CD4-positive, alpha-beta memory T cell (primary cell): ENCODE measurements around the gene ZNF784. TPM values are rescaled to one million over a fixed set of nuclear protein-coding genes. Genes with fewer than 3 reads are reported as not detected.

Source experiments
- CTCF ChIA-PET: fragments of 350-600 bp; sonication (Branson Sonifier 250); formaldehyde crosslinking; loops from one replicate; lab custom pipeline; 2021; ENCODE audit warnings: inconsistent platforms; ENCODE audit not compliant: partially characterized antibody; lab: Charles Lee
- POLR2A ChIA-PET: fragments of 350-600 bp; sonication (Branson Sonifier 250); formaldehyde crosslinking; loops from one replicate; lab custom pipeline; 2021; ENCODE audit not compliant: partially characterized antibody; lab: Charles Lee
- DNase-seq, 5 donors: peaks; one replicate each; pipeline versions ENCODE4 v3.0.0 to v3.0.0-alpha.2; 2020 to 2022; ENCODE audit warnings: mixed read lengths in 1 of 5
- H3K27ac ChIP-seq: one replicate; pipeline ENCODE4 v1.7.0; 2013; ENCODE audit warnings: low read depth, low read length
- H3K27me3 ChIP-seq: 2 replicates; pipeline ENCODE4 v1.7.0; 2013; ENCODE audit warnings: mild to moderate bottlenecking, low read length, moderate library complexity; ENCODE audit not compliant: insufficient read depth
- H3K36me3 ChIP-seq: 2 replicates; pipeline ENCODE4 v1.7.0; 2013; ENCODE audit warnings: mild to moderate bottlenecking, low read length, moderate library complexity; ENCODE audit not compliant: insufficient read depth
- H3K4me1 ChIP-seq: 2 replicates; pipeline ENCODE4 v1.7.0; 2013; ENCODE audit warnings: mild to moderate bottlenecking, low read length, moderate library complexity; ENCODE audit not compliant: insufficient read depth
- H3K4me3 ChIP-seq, 2 donors: one replicate each; pipeline ENCODE4 v1.7.0; 2013; ENCODE audit warnings: low read length in 2 of 2, mild to moderate bottlenecking in 1 of 2
- H3K9me3 ChIP-seq, 2 donors: one replicate each; pipeline ENCODE4 v1.7.0; 2013; ENCODE audit warnings: low read length in 2 of 2, control low read depth in 1 of 2; ENCODE audit not compliant: control insufficient read depth in 1 of 2
- H3K27ac Mint-ChIP-seq, 7 donors: one replicate each; pipeline ENCODE4 v1.8.0; 2020 to 2021; ENCODE audit warnings: mixed read lengths in 7 of 7, mild to moderate bottlenecking in 6 of 7, inconsistent platforms in 3 of 7, moderate library complexity in 3 of 7
- H3K27me3 Mint-ChIP-seq, 2 donors: one replicate each; pipeline ENCODE4 v1.8.0; 2020 to 2021; ENCODE audit warnings: mixed read lengths in 2 of 2
- H3K36me3 Mint-ChIP-seq, 2 donors: one replicate each; pipeline ENCODE4 v1.8.0; 2020 to 2021; ENCODE audit warnings: mixed read lengths in 2 of 2, inconsistent platforms in 1 of 2, mild to moderate bottlenecking in 1 of 2
- H3K4me1 Mint-ChIP-seq, 4 donors: one replicate each; pipeline ENCODE4 v1.8.0; 2020 to 2021; ENCODE audit warnings: mixed read lengths in 4 of 4, mild to moderate bottlenecking in 1 of 4
- H3K4me3 Mint-ChIP-seq, 8 donors: one replicate each; pipeline ENCODE4 v1.8.0; 2020 to 2021; ENCODE audit warnings: mixed read lengths in 8 of 8, mild to moderate bottlenecking in 7 of 8, moderate library complexity in 6 of 8, inconsistent platforms in 3 of 8
- H3K9me3 Mint-ChIP-seq, 8 donors: one replicate each; pipeline ENCODE4 v1.8.0; 2020 to 2021; ENCODE audit warnings: mixed read lengths in 8 of 8, mild to moderate bottlenecking in 5 of 8, inconsistent platforms in 3 of 8, moderate library complexity in 1 of 8
- intact Hi-C: fragments of 100-400 bp; cut with micrococcal nuclease; formaldehyde crosslinking; loops from one replicate; pipeline ENCODE4 v1.15.1; 2023
- polyA plus RNA-seq, 2 donors: library from polyadenylated mRNA; unstranded; fragments of 300-500 nt; fragmentation: Illumina TruSeq; gene quantifications; one replicate each; pipeline ENCODE4 v1.2.3, GENCODE V29; 2021
- total RNA-seq, 2 experiments: library from RNA; stranded (reverse); gene quantifications; one replicate each; pipeline ENCODE4 v1.2.3, GENCODE V29; 2021

Gene ZNF784
- total and polyA plus RNA-seq, 4 experiments from 2014 or later: 1.7 to 7.4 (median 4.7) TPM

DNA sequence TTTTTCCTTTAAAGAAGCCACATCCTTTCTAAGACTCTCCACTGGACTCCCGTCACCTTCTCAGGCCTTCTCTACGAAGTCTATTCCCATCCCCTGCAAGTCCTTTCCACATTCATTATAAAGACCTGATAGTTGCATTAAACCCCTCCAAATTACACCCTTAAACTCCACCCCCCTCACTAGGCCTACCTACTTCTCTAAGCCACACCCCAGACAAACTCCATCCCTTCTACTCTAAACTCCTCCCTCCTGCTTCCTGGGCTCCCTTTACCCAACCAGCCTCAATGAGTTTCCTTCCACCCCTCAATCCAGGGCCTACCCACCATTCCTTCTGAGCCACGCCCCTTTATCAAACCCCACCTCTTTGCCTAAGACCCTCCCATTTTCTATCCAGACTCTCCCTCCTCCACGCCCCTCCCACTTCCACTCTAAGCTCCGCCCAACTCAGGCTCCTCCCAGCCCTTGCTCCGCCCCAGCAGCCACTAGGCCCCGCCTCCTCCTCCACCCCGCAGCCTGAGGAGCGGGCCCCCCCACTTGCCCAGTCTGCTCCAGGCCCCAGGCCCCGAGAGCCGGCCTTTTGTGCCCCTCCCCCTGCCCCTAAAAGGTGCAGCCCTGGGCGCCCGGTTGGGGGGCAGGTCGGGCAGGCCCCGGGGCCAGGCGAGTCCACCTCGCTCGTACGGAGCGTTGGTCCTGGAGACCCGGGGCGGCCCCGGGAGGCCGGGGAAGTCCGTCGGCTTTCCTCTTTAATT, 25.5 kb downstream of the ZNF784 start:
- peaks cover 37 to 40% of the 10 kb centered on the region in 2 donors for H3K36me3 Mint-ChIP-seq
- H3K27me3 Mint-ChIP-seq: no peaks in the 10 kb centered on the region
- Histone ChIP-seq H3K27ac (peak overlapping the region; percentile 89), H3K9me3 (no peaks in the 10 kb centered on the region), H3K4me3 (peak overlapping the region; percentile 93 to 99), H3K4me1 (peaks cover 22% of the 10 kb centered on the region), H3K36me3 (peaks cover 8% of the 10 kb centered on the region), H3K27me3 (no peaks in the 10 kb centered on the region)
- peak; percentile 94 to 97 (median 95) for DNase-seq
- H3K4me3 Mint-ChIP-seq: peak overlapping the region; percentile 98 to 100 (median 98)
- peaks cover 18 to 34% (median 21%) of the 10 kb centered on the region in 4 donors for H3K4me1 Mint-ChIP-seq
- H3K27ac Mint-ChIP-seq: peak overlapping the region; percentile 96 to 100 (median 99)
- H3K9me3 Mint-ChIP-seq: no peaks in the 10 kb centered on the region
- ChIA-PET POLR2A (interaction anchor here (0.6 to 4.7 kb wide), 30 partner anchors 9 to 1410 kb away, joined by 3 to 95 read pairs (median 6); partner anchors contain the start of genes CCDC106, HSPBP1, ISOC2 and KMT5C), CTCF (interaction anchor here (0.6 to 5.0 kb wide), 5 partner anchors 26 to 131 kb away, joined by 3 to 24 read pairs (median 5); partner anchors contain the start of gene ZNF784)
- intact Hi-C loops: loop anchor here (1.0 to 2.0 kb wide), 9 partner anchors 12 to 518 kb away; partner anchors contain the start of genes EPN1, PPP6R1, ZNF579 and ZNF628

DNA sequence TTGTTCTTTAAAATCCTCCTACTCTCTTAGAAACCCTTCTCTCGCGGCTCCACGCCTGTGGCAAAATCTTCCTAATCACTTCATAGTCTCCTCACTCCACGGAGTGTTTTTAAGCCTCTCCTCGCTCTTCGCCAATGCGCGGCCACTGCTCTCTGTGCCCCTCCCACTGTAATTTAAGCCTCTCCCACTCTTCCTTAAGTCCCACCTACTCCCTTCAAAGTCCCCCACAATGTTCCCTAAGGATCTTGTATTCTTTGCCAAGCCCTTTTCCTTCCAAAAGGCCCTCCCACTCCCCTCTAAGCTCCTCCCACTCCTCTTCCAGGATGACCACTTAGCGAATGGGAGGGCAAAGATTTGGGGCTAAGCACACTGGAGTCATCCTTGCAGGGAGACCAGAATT, 26.3 kb downstream of the ZNF784 start:
- CTCF ChIA-PET: interaction anchor here (3.5 to 5.0 kb wide), 2 partner anchors 27 to 35 kb away, joined by 20 to 24 read pairs; partner anchors contain the start of gene ZNF784
- H3K27ac Mint-ChIP-seq: peak overlapping the region in 3 of 7 donors; percentile 22 to 93 (median 35)

DNA sequence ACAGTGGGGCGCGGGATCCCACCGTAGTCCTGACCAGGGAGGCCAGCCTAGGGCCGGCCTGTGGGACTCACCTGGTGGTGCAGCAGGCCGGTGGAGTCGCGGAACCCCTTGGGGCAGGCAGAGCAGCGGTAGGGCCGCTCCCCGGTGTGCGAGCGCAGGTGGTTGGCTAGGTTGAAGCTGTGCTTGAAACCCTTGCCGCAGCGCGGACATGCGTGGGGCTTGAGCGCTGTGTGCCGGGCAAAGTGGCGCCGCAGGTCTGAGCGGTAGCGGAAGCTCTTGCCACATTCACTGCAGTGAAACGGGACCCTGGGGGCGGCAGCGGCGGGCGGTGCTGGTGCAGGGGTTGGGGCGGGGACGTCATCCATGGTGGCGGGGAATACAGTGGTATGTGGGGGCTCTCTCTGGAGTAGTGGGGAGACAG, 26.9 kb downstream of the ZNF784 start:
- no peaks in the 10 kb centered on the region for H3K9me3 Mint-ChIP-seq
- no peaks in the 10 kb centered on the region for H3K27me3 Mint-ChIP-seq
- no peak overlapping the region for H3K27ac Mint-ChIP-seq
- Histone ChIP-seq H3K27me3 (no peaks in the 10 kb centered on the region), H3K27ac (no peak overlapping the region), H3K9me3 (no peaks in the 10 kb centered on the region), H3K4me1 (peaks cover 22% of the 10 kb centered on the region), H3K36me3 (peaks cover 8% of the 10 kb centered on the region), H3K4me3 (no peak overlapping the region)
- H3K4me1 Mint-ChIP-seq: peaks cover 16 to 26% (median 19%) of the 10 kb centered on the region in 4 donors
- ChIA-PET CTCF (interaction anchor here (3.5 to 5.0 kb wide), 2 partner anchors 28 to 35 kb away, joined by 20 to 24 read pairs; partner anchors contain the start of gene ZNF784), POLR2A (interaction anchor here (0.9 to 4.7 kb wide), 2 partner anchors 9 to 12 kb away, joined by 3 to 49 read pairs; no protein-coding TSS in a partner anchor)
- no peak overlapping the region for H3K4me3 Mint-ChIP-seq
- H3K36me3 Mint-ChIP-seq: peaks cover 38% of the 10 kb centered on the region in 2 donors
- DNase-seq: peak in 1 of 5 donors; percentile 36
- intact Hi-C loops: no loop called here

More for the DNA sequence above, 26.3 kb downstream of the ZNF784 start:
- H3K27me3 ChIP-seq: no peaks in the 10 kb centered on the region
- H3K36me3 Mint-ChIP-seq: peaks cover 38 to 39% of the 10 kb centered on the region in 2 donors
- no peaks in the 10 kb centered on the region for H3K9me3 ChIP-seq
- H3K27me3 Mint-ChIP-seq: no peaks in the 10 kb centered on the region
- peaks cover 8% of the 10 kb centered on the region for H3K36me3 ChIP-seq
- intact Hi-C loops: loop anchor here (2.0 kb wide), 3 partner anchors 17 to 517 kb away; partner anchors contain the start of genes EPN1 and ZNF579
- no peak overlapping the region for H3K4me3 ChIP-seq
- DNase-seq: peak in 1 of 5 donors; percentile 33
- POLR2A ChIA-PET: interaction anchor here (2.9 to 4.7 kb wide), 4 partner anchors 13 to 45 kb away, joined by 23 to 95 read pairs (median 40); partner anchors contain the start of genes ZNF579, ZNF581 and ZNF784
- H3K27ac ChIP-seq: no peak overlapping the region
- H3K4me1 Mint-ChIP-seq: peaks cover 16 to 26% (median 19%) of the 10 kb centered on the region in 4 donors
- H3K4me1 ChIP-seq: peaks cover 22% of the 10 kb centered on the region
- peak overlapping the region in 2 of 8 donors; percentile 43 to 98 for H3K4me3 Mint-ChIP-seq
- H3K9me3 Mint-ChIP-seq: no peaks in the 10 kb centered on the region

DNA sequence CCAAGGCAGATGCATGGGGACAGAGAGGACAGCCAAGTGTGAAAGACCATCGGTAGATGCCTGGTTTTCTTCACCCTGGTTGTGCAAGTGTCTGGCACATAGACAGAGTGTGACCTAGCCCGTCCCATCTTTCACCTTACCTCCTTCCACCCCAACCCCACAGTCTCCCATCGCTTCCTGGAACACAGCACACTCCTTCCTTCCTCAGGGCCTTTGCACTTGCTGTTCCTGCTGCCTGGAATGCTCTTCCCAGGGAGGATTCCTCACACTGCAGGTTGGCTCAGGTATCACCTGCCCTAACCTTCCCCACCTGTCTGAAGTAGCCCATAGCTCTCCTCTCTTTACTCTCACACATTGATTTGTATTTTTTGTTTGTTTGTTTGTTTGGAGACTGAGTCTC, 28.1 kb downstream of the ZNF784 start:
- Histone ChIP-seq H3K9me3 (no peaks in the 10 kb centered on the region), H3K4me3 (no peak overlapping the region), H3K27me3 (no peaks in the 10 kb centered on the region), H3K36me3 (peaks cover 8% of the 10 kb centered on the region), H3K4me1 (peaks cover 15% of the 10 kb centered on the region), H3K27ac (no peak overlapping the region)
- no peaks in the 10 kb centered on the region for H3K9me3 Mint-ChIP-seq
- H3K4me3 Mint-ChIP-seq: no peak overlapping the region
- intact Hi-C loops: no loop called here
- H3K27me3 Mint-ChIP-seq: no peaks in the 10 kb centered on the region
- peaks cover 11 to 20% (median 14%) of the 10 kb centered on the region in 4 donors for H3K4me1 Mint-ChIP-seq
- CTCF ChIA-PET: no interaction called here
- DNase-seq: peak in 1 of 5 donors; percentile 5
- POLR2A ChIA-PET: interaction anchor here (0.9 to 1.4 kb wide), 2 partner anchors 10 to 15 kb away, joined by 3 to 4 read pairs; no protein-coding TSS in a partner anchor
- peaks cover 39 to 42% of the 10 kb centered on the region in 2 donors for H3K36me3 Mint-ChIP-seq
- H3K27ac Mint-ChIP-seq: peak overlapping the region in 4 of 7 donors; percentile 24 to 75 (median 54)

DNA sequence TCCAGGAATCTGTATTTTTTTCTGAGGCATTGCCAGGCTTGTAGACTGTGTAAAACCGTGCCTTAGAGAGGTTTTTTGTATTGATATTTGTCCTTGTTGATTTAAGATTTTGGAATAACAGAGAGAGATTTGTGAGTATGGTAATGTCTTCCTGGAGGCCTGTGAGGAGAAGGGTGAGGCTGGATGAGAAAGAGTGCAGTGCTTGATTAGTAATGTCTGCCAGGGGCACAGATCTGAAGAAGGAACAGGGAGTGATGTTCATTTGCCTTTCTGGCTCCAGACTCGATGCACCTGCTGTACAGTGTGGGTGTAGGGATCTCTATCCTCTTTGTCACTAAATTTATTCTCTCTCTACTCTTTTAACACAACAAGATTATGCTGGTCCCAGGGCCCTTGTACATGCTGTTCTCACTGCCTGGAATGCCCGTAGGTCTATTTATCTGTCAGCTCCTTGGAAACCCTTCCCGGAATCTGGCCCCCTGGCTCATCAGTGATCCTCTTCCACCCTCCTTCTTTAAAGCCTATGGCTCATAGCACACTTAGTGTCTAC, 29.3 kb downstream of the ZNF784 start:
- H3K27me3 Mint-ChIP-seq: no peaks in the 10 kb centered on the region
- H3K4me3 ChIP-seq: no peak overlapping the region
- no peaks in the 10 kb centered on the region for H3K9me3 ChIP-seq
- no peaks in the 10 kb centered on the region for H3K27me3 ChIP-seq
- POLR2A ChIA-PET: interaction anchor here (1.4 kb wide), 1 partner anchor 14 kb away, joined by 4 read pairs; no protein-coding TSS in a partner anchor
- peak overlapping the region in 1 of 8 donors; percentile 2 for H3K4me3 Mint-ChIP-seq
- intact Hi-C loops: no loop called here
- H3K4me1 ChIP-seq: peaks cover 7% of the 10 kb centered on the region
- CTCF ChIA-PET: interaction anchor here (0.8 to 1.8 kb wide), 2 partner anchors 11 to 91 kb away, joined by 4 read pairs; partner anchors contain the start of gene ZNF865
- peaks cover 5 to 15% (median 9%) of the 10 kb centered on the region in 4 donors for H3K4me1 Mint-ChIP-seq
- no peak overlapping the region for H3K27ac ChIP-seq
- peak overlapping the region in 1 of 7 donors; percentile 61 for H3K27ac Mint-ChIP-seq
- no peak for DNase-seq
- H3K9me3 Mint-ChIP-seq: no peaks in the 10 kb centered on the region
- peaks cover 38 to 42% of the 10 kb centered on the region in 2 donors for H3K36me3 Mint-ChIP-seq
- H3K36me3 ChIP-seq: peaks cover 8% of the 10 kb centered on the region

DNA sequence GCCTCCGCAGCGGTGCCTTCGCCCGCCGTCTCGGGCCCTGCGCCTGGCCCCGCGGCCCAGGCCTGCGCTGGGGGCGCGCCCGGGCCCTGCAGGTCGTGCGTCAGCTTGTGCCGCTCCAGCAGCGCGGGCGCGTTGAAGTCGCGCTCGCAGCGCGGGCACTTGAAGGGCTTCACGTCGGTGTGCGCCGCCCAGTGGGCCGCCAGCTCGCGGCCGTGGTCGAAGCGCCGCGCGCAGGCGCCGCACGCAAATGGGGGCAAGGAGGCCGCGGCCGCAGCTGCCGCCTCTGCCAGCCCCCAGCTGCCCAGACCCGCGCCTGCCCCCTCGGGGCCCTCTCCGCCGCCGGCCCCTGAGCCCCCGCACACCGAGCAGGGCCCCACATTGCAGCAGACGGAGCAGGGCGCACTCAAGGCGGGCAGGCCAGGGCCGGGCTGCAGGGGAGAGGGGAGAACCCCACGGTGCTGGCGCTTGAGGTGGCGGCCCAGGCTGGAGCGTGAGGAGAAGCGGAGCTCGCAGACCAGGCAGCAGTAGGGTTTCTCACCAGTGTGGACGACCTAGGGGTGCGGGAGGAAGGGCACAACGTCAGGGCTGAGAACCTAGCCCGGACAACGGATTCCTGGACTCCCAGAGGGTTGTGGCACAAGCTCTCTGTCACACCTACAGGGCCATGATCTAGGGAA, 31.1 kb downstream of the ZNF784 start:
- H3K27ac Mint-ChIP-seq: no peak overlapping the region
- peaks cover 26 to 39% of the 10 kb centered on the region in 2 donors for H3K36me3 Mint-ChIP-seq
- H3K36me3 ChIP-seq: peaks cover 8% of the 10 kb centered on the region
- H3K4me1 ChIP-seq: peaks cover 2% of the 10 kb centered on the region
- peaks cover 3 to 12% (median 8%) of the 10 kb centered on the region in 4 donors for H3K4me1 Mint-ChIP-seq
- H3K4me3 Mint-ChIP-seq: no peak overlapping the region
- H3K27me3 Mint-ChIP-seq: no peaks in the 10 kb centered on the region
- H3K27me3 ChIP-seq: no peaks in the 10 kb centered on the region
- H3K27ac ChIP-seq: no peak overlapping the region
- H3K4me3 ChIP-seq: no peak overlapping the region
- ChIA-PET POLR2A (interaction anchor here (0.7 kb wide), 1 partner anchor 11 kb away, joined by 4 read pairs; no protein-coding TSS in a partner anchor), CTCF (interaction anchor here (0.5 to 0.7 kb wide), 2 partner anchors 45 to 89 kb away, joined by 3 read pairs; no protein-coding TSS in a partner anchor)
- DNase-seq: no peak
- H3K9me3 Mint-ChIP-seq: no peaks in the 10 kb centered on the region
- H3K9me3 ChIP-seq: no peaks in the 10 kb centered on the region
- intact Hi-C loops: no loop called here
